Coronary artery (tissue), 2 donors: ENCODE results near the gene SCN9A.
"Not testable (repeated sequence)": the region's sequence is repeated elsewhere in the genome, so short reads cannot be mapped to it uniquely, and the experiment has no call there.

ENCODE experiments used
- DNase-seq: peaks from one replicate; pipeline ENCODE4 v3.0.0-alpha.2; 2017; ENCODE audit warnings: low spot score
- H3K27ac ChIP-seq, 2 donors: fragments of 200-600 bp; sonication (generic); one replicate each; pipeline ENCODE4 v1.5.1; 2016 to 2019
- H3K4me3 ChIP-seq: fragments of 200-600 bp; sonication (generic); 2 replicates; pipeline ENCODE4 v1.5.1; 2016; ENCODE audit warnings: mild to moderate bottlenecking, moderate library complexity
- TF ChIP-seq, protein P1 (sequence below): fragments of 200-600 bp; sonication (generic); IDR thresholded peaks from one replicate; pipeline ENCODE4 v1.5.1; 2019; ENCODE audit warnings: antibody characterized with exemption

The SCN9A gene

DNA sequence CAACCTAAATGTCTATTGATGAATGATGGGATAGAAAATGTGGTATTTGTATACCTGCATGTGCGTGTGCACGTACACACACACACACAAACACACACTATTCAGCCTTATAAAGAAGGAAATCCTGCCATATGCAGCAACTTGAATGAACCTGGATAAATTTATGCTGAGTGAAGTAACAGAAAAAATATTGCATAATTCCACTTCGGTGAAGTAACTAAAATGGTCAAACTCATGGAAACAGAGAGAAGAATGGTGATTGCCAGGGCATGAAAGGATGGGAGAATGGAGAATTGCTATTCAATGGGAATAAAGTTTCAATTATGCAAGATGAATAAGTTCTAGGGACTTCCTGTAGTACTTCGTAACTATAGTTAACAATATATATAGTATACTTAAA, 152.4 kb downstream of the SCN9A start:
- TF ChIP-seq, protein P1, sequence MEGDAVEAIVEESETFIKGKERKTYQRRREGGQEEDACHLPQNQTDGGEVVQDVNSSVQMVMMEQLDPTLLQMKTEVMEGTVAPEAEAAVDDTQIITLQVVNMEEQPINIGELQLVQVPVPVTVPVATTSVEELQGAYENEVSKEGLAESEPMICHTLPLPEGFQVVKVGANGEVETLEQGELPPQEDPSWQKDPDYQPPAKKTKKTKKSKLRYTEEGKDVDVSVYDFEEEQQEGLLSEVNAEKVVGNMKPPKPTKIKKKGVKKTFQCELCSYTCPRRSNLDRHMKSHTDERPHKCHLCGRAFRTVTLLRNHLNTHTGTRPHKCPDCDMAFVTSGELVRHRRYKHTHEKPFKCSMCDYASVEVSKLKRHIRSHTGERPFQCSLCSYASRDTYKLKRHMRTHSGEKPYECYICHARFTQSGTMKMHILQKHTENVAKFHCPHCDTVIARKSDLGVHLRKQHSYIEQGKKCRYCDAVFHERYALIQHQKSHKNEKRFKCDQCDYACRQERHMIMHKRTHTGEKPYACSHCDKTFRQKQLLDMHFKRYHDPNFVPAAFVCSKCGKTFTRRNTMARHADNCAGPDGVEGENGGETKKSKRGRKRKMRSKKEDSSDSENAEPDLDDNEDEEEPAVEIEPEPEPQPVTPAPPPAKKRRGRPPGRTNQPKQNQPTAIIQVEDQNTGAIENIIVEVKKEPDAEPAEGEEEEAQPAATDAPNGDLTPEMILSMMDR = no peak
- DNase-seq = no peak
- H3K4me3 ChIP-seq = no peak overlapping the region
- H3K27ac ChIP-seq = no peak overlapping the region

GRCh38 chr2:166211079-166211478, 164.7 kb downstream of the SCN9A start:
- Histone ChIP-seq H3K4me3 (no peak overlapping the region), H3K27ac (no peak overlapping the region)
- TF ChIP-seq, protein P1 = no peak
- no peak for DNase-seq

GRCh38 chr2:166209944-166210343, 165.8 kb downstream of the SCN9A start:
- H3K27ac ChIP-seq, H3K4me3 ChIP-seq, DNase-seq: not testable (repeated sequence)

- not testable (repeated sequence) for H3K27ac ChIP-seq, H3K4me3 ChIP-seq, DNase-seq
These were observed 166.4 kb downstream of the SCN9A start for GRCh38 chr2:166209367-166209766.

GRCh38 chr2:166206153-166206552, 169.6 kb downstream of the SCN9A start:
- DNase-seq, H3K4me3 ChIP-seq, H3K27ac ChIP-seq: not testable (repeated sequence)

- Histone ChIP-seq H3K27ac (no peak overlapping the region), H3K4me3 (no peak overlapping the region)
- no peak for DNase-seq
- TF ChIP-seq, protein P1 = no peak
These were observed 173.0 kb downstream of the SCN9A start for GRCh38 chr2:166202778-166203177.

- no peak for DNase-seq
- Histone ChIP-seq H3K4me3 (no peak overlapping the region), H3K27ac (no peak overlapping the region)
- TF ChIP-seq, protein P1 = no peak
These were observed 178.3 kb downstream of the SCN9A start for GRCh38 chr2:166197446-166197845.

DNA sequence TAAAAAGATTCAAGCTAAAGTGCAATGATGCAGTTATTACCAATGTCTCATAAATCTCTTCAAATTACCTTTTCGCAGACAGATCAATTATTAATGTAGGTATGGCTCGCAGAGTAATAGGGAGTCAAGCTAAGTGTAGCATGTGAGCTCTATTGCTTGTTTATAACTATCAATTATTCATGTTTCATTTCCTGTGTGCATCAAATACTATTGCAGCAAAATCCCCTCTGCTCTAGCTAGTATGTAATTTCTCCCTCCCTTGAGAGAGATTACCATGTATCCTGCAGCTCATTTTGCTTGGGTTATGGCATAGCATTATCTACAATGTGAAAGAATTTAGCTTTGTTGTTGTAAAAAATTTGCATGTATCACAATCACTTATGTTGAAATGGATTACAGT, 182.3 kb downstream of the SCN9A start:
- TF ChIP-seq, protein P1 = no peak
- DNase-seq = no peak
- Histone ChIP-seq H3K27ac (no peak overlapping the region), H3K4me3 (no peak overlapping the region)

GRCh38 chr2:166188084-166188483, 187.7 kb downstream of the SCN9A start:
- H3K27ac ChIP-seq = no peak overlapping the region
- DNase-seq = no peak
- TF ChIP-seq, protein P1 = no peak
- no peak overlapping the region for H3K4me3 ChIP-seq
